Neuronal stem cell (in vitro differentiated cells): Measurements from ENCODE around the gene BCHE. TPM values are rescaled to one million over a fixed set of nuclear protein-coding genes. Genes with fewer than 3 reads are reported as not detected.

ENCODE experiments used
- DNase-seq: peaks from one replicate; pipeline ENCODE4 v3.0.0-alpha.2; 2013; ENCODE audit warnings: low spot score
- H2AFZ ChIP-seq: one replicate; pipeline ENCODE4 v1.6.1; 2013; ENCODE audit warnings: mild to moderate bottlenecking, low read length, inconsistent platforms
- H2AK5ac ChIP-seq: 2 replicates; pipeline ENCODE4 v1.6.1; 2013; ENCODE audit warnings: low read depth, mild to moderate bottlenecking, inconsistent platforms, low read length, moderate library complexity, mixed read lengths
- H2BK120ac ChIP-seq: 2 replicates; pipeline ENCODE4 v1.6.1; 2013; ENCODE audit warnings: low read depth, mild to moderate bottlenecking, inconsistent platforms, low read length, moderate library complexity, mixed read lengths
- H2BK12ac ChIP-seq: one replicate; pipeline ENCODE4 v1.6.1; 2013; ENCODE audit warnings: low read length, inconsistent platforms
- H2BK15ac ChIP-seq: 2 replicates; pipeline ENCODE4 v1.6.1; 2013; ENCODE audit warnings: mild to moderate bottlenecking, low read length, inconsistent platforms, mixed read lengths
- H2BK5ac ChIP-seq: one replicate; pipeline ENCODE4 v1.6.1; 2013; ENCODE audit warnings: inconsistent platforms, mild to moderate bottlenecking, low read length, moderate library complexity
- H3K14ac ChIP-seq: one replicate; pipeline ENCODE4 v1.6.1; 2013; ENCODE audit warnings: low read length, inconsistent platforms
- H3K18ac ChIP-seq: 2 replicates; pipeline ENCODE4 v1.6.1; 2013; ENCODE audit warnings: low read length, inconsistent platforms
- H3K23ac ChIP-seq: 2 replicates; pipeline ENCODE4 v1.6.1; 2013; ENCODE audit warnings: low read depth, mild to moderate bottlenecking, mixed read lengths, low read length, inconsistent platforms; ENCODE audit not compliant: poor library complexity
- H3K27ac ChIP-seq: replicated peaks from 3 replicates; pipeline ENCODE4 v1.5.1; 2013; ENCODE audit warnings: low read length, inconsistent platforms
- H3K27me3 ChIP-seq, 3 experiments: 2 replicates each; pipeline ENCODE4 v1.6.1; 2013; ENCODE audit warnings: low read length in 3 of 3, mild to moderate bottlenecking in 2 of 3, inconsistent platforms in 1 of 3, low read depth in 1 of 3, mixed read lengths in 1 of 3, moderate library complexity in 1 of 3; ENCODE audit not compliant: control insufficient read depth in 3 of 3, insufficient read depth in 3 of 3
- H3K36me3 ChIP-seq, 2 donors: replicated peaks in 1 of 2; 2 replicates each; pipeline ENCODE4 v1.6.1; 2013; ENCODE audit warnings: low read length in 2 of 2; ENCODE audit not compliant: control insufficient read depth in 2 of 2, insufficient read depth in 2 of 2
- H3K4ac ChIP-seq: 2 replicates; pipeline ENCODE4 v1.6.1; 2013; ENCODE audit warnings: inconsistent platforms, mild to moderate bottlenecking, low read length, moderate library complexity
- H3K4me1 ChIP-seq, 2 donors: 1 replicate in 1 of 2; 2 replicates in 1 of 2; pipeline ENCODE4 v1.6.1; 2013; ENCODE audit warnings: low read length in 2 of 2, low read depth in 1 of 2; ENCODE audit not compliant: control insufficient read depth in 2 of 2, insufficient read depth in 1 of 2
- H3K4me2 ChIP-seq: one replicate; pipeline ENCODE4 v1.6.1; 2013; ENCODE audit warnings: mild to moderate bottlenecking, low read length, inconsistent platforms; ENCODE audit not compliant: insufficient read depth, poor library complexity, severe bottlenecking
- H3K4me3 ChIP-seq, 2 donors: 2 replicates each; pipeline ENCODE4 v1.5.1; 2013; ENCODE audit warnings: low read length in 2 of 2, mild to moderate bottlenecking in 2 of 2, inconsistent platforms in 1 of 2, moderate library complexity in 1 of 2
- H3K79me1 ChIP-seq: one replicate; pipeline ENCODE4 v1.6.1; 2013; ENCODE audit warnings: low read depth, mild to moderate bottlenecking, inconsistent platforms, low read length, moderate library complexity
- H3K9ac ChIP-seq: one replicate; pipeline ENCODE4 v1.6.1; 2013; ENCODE audit warnings: mild to moderate bottlenecking, low read depth, low read length, inconsistent platforms; ENCODE audit not compliant: poor library complexity
- H3K9me3 ChIP-seq, 2 donors: replicated peaks in 1 of 2; 2 replicates each; pipeline versions ENCODE3 to v1.6.1; 2013; ENCODE audit warnings: low read length in 2 of 2, mild to moderate bottlenecking in 2 of 2, inconsistent platforms in 1 of 2, low read depth in 1 of 2, mixed read lengths in 1 of 2, moderate library complexity in 1 of 2; ENCODE audit not compliant: control insufficient read depth in 2 of 2, insufficient read depth in 1 of 2
- H4K8ac ChIP-seq: one replicate; pipeline ENCODE4 v1.6.1; 2013; ENCODE audit warnings: low read depth, mild to moderate bottlenecking, inconsistent platforms, low read length, moderate library complexity
- H4K91ac ChIP-seq: one replicate; pipeline ENCODE4 v1.6.1; 2013; ENCODE audit warnings: low read length, low read depth, mild to moderate bottlenecking, inconsistent platforms; ENCODE audit not compliant: poor library complexity
- WGBS, 2 donors: extraction: QIAGEN DNeasy Blood & Tissue Kit; methylation state at CpG; one replicate each; pipeline ENCODE4 v1.1.7; 2013; ENCODE audit warnings: missing lambda C conversion rate in 2 of 2, mixed read lengths in 1 of 2; ENCODE audit not compliant: insufficient read length in 2 of 2, insufficient replicate concordance in 1 of 2; ENCODE audit errors: extremely low coverage in 2 of 2; 5-methylcytosine and 5-hydroxymethylcytosine counted together
- polyA plus RNA-seq, 2 experiments: library from polyadenylated mRNA; stranded (reverse); fragments of 200-250 nt; gene quantifications; one replicate each; pipeline ENCODE4 v1.2.3, GENCODE V29; 2013

The BCHE gene
- polyA plus RNA-seq (2013, experiment 1 of 2), result 11.1 TPM
- polyA plus RNA-seq (2013, experiment 2 of 2), result 11.9 TPM

GRCh38 chr3:165837058-165837525 is at the start of gene BCHE:
Gene BCHE (minus strand): TSS chr3:165837423. CDS start chr3:165831033, 6,390 bp downstream.
- Histone ChIP-seq H4K8ac (no peak within 1 kb of the TSS), H2AFZ (peak within 1 kb of the TSS; percentile 79), H3K4me3 (peak within 1 kb of the TSS in 1 of 2 donors; percentile 65), H3K23ac (no peak within 1 kb of the TSS), H3K4ac (no peak within 1 kb of the TSS), H3K9ac (no peak within 1 kb of the TSS), H3K4me1 (peaks cover 2 to 3% of the 10 kb centered on the region in 2 donors), H3K4me2 (peak within 1 kb of the TSS; percentile 51), H3K27ac (no peak within 1 kb of the TSS), H3K14ac (no peak within 1 kb of the TSS), H3K36me3 (no peaks in the 10 kb centered on the region), H2BK120ac (no peak within 1 kb of the TSS), H3K79me1 (no peaks in the 10 kb centered on the region), H2BK15ac (no peak within 1 kb of the TSS), H4K91ac (no peak within 1 kb of the TSS), H2BK12ac (no peak within 1 kb of the TSS), H2AK5ac (no peak within 1 kb of the TSS), H2BK5ac (no peak within 1 kb of the TSS), H3K18ac (no peak within 1 kb of the TSS), H3K9me3 (no peaks in the 10 kb centered on the region), H3K27me3 (no peaks in the 10 kb centered on the region)
- no CpG with 5 or more reads among the region's 6 CpGs for WGBS, 2 donors
- DNase-seq, result peak; percentile 30

- no peak overlapping the region for H3K18ac ChIP-seq
- no peak overlapping the region for H3K9ac ChIP-seq
- no peak overlapping the region for H4K91ac ChIP-seq
- peaks cover 0 to 2% of the 10 kb centered on the region in 2 donors for H3K4me1 ChIP-seq
- no peak overlapping the region for H3K4ac ChIP-seq
- no peak overlapping the region for H2AFZ ChIP-seq
- H3K27me3 ChIP-seq, result no peaks in the 10 kb centered on the region
- H3K23ac ChIP-seq, result no peak overlapping the region
- no peak overlapping the region for H3K14ac ChIP-seq
- no peaks in the 10 kb centered on the region for H3K79me1 ChIP-seq
- H3K27ac ChIP-seq, result no peak overlapping the region
- H2BK120ac ChIP-seq, result no peak overlapping the region
- DNase-seq, result no peak
- H3K4me3 ChIP-seq, result no peak overlapping the region
- no peaks in the 10 kb centered on the region for H3K9me3 ChIP-seq
- no CpG with 5 or more reads among the region's 5 CpGs for WGBS, 2 donors
- H3K36me3 ChIP-seq, result no peaks in the 10 kb centered on the region
- H3K4me2 ChIP-seq, result no peak overlapping the region
- no peak overlapping the region for H2BK15ac ChIP-seq
- no peak overlapping the region for H2AK5ac ChIP-seq
- H4K8ac ChIP-seq, result no peak overlapping the region
- H2BK5ac ChIP-seq, result no peak overlapping the region
- H2BK12ac ChIP-seq, result no peak overlapping the region
These were observed 48.5 kb upstream of the BCHE start for GRCh38 chr3:165885558-165886270.

GRCh38 chr3:165884518-165884917 is 47.3 kb upstream of the BCHE start:
- H4K91ac ChIP-seq, result no peak overlapping the region
- H3K27ac ChIP-seq, result no peak overlapping the region
- no peak overlapping the region for H2BK120ac ChIP-seq
- no peak overlapping the region for H3K14ac ChIP-seq
- no peak overlapping the region for H2BK15ac ChIP-seq
- no peaks in the 10 kb centered on the region for H3K27me3 ChIP-seq
- H2AK5ac ChIP-seq, result no peak overlapping the region
- H2BK5ac ChIP-seq, result no peak overlapping the region
- H3K9ac ChIP-seq, result no peak overlapping the region
- no peak overlapping the region for H3K4ac ChIP-seq
- H2BK12ac ChIP-seq, result no peak overlapping the region
- H3K4me2 ChIP-seq, result no peak overlapping the region
- H3K4me3 ChIP-seq, result no peak overlapping the region
- peaks cover 0 to 2% of the 10 kb centered on the region in 2 donors for H3K4me1 ChIP-seq
- no peak overlapping the region for H2AFZ ChIP-seq
- no peak overlapping the region for H3K18ac ChIP-seq
- no peaks in the 10 kb centered on the region for H3K36me3 ChIP-seq
- no peaks in the 10 kb centered on the region for H3K9me3 ChIP-seq
- H3K79me1 ChIP-seq, result no peaks in the 10 kb centered on the region
- DNase-seq, result no peak
- H3K23ac ChIP-seq, result no peak overlapping the region
- H4K8ac ChIP-seq, result no peak overlapping the region

GRCh38 chr3:165883863-165884478 is 46.7 kb upstream of the BCHE start:
- Histone ChIP-seq H2AK5ac (no peak overlapping the region), H3K4me2 (no peak overlapping the region), H3K79me1 (no peaks in the 10 kb centered on the region), H3K4me3 (no peak overlapping the region), H2BK5ac (no peak overlapping the region), H3K18ac (no peak overlapping the region), H3K23ac (no peak overlapping the region), H2AFZ (peak overlapping the region; percentile 12), H3K27me3 (no peaks in the 10 kb centered on the region), H3K4me1 (peaks cover 0 to 2% of the 10 kb centered on the region in 2 donors), H3K36me3 (no peaks in the 10 kb centered on the region), H2BK12ac (no peak overlapping the region), H2BK120ac (no peak overlapping the region), H3K4ac (no peak overlapping the region), H3K9me3 (no peaks in the 10 kb centered on the region), H3K14ac (no peak overlapping the region), H3K27ac (no peak overlapping the region), H2BK15ac (no peak overlapping the region), H4K8ac (no peak overlapping the region), H4K91ac (no peak overlapping the region), H3K9ac (no peak overlapping the region)
- no CpG with 5 or more reads among the region's 8 CpGs for WGBS, 2 donors
- DNase-seq, result no peak
